Measurements from ENCODE around the gene LRRC8D.

GRCh38 chr1:89953929-89954328 lies 133.1 kb downstream of the LRRC8D start:
- TF ChIP-seq POLR2A (IDR thresholded peaks at IDR 0.05) (no peak), EP300 (IDR thresholded peaks at IDR 0.05) (no peak)
- TF ChIP-seq, protein P1, sequence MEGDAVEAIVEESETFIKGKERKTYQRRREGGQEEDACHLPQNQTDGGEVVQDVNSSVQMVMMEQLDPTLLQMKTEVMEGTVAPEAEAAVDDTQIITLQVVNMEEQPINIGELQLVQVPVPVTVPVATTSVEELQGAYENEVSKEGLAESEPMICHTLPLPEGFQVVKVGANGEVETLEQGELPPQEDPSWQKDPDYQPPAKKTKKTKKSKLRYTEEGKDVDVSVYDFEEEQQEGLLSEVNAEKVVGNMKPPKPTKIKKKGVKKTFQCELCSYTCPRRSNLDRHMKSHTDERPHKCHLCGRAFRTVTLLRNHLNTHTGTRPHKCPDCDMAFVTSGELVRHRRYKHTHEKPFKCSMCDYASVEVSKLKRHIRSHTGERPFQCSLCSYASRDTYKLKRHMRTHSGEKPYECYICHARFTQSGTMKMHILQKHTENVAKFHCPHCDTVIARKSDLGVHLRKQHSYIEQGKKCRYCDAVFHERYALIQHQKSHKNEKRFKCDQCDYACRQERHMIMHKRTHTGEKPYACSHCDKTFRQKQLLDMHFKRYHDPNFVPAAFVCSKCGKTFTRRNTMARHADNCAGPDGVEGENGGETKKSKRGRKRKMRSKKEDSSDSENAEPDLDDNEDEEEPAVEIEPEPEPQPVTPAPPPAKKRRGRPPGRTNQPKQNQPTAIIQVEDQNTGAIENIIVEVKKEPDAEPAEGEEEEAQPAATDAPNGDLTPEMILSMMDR (IDR thresholded peaks at IDR 0.05): no peak

Data from ovary (tissue), 3 donors.